Osteoblast (primary cell): ENCODE data around the gene GJB2. TPM values are rescaled to one million over a fixed set of nuclear protein-coding genes. Genes with fewer than 3 reads are reported as not detected.

ENCODE experiments used
- DNase-seq: peaks from one replicate; pipeline ENCODE4 v3.0.0; 2011; ENCODE audit warnings: low spot score, mixed read lengths; ENCODE audit not compliant: insufficient read length; ENCODE audit errors: missing footprints
- H2AFZ ChIP-seq: 2 replicates; pipeline ENCODE4 v1.6.0; 2011; ENCODE audit warnings: mild to moderate bottlenecking, low read length
- H3K27ac ChIP-seq: 2 replicates; pipeline ENCODE4 v1.5.1; 2011; ENCODE audit warnings: mild to moderate bottlenecking, low read depth, low read length, moderate library complexity
- H3K27me3 ChIP-seq: 2 replicates; pipeline ENCODE4 v1.6.0; 2012; ENCODE audit warnings: mild to moderate bottlenecking, control low read depth, inconsistent platforms, low read length, moderate library complexity; ENCODE audit not compliant: insufficient read depth
- H3K36me3 ChIP-seq: 2 replicates; pipeline ENCODE4 v1.5.1; 2011; ENCODE audit warnings: mild to moderate bottlenecking, low read length, control low read depth, moderate library complexity; ENCODE audit not compliant: insufficient read depth
- H3K4me1 ChIP-seq: 2 replicates; pipeline ENCODE4 v1.5.1; 2011; ENCODE audit warnings: mild to moderate bottlenecking, low read length, control low read depth, moderate library complexity; ENCODE audit not compliant: insufficient read depth
- H3K4me2 ChIP-seq: 2 replicates; pipeline ENCODE4 v1.6.0; 2011; ENCODE audit warnings: mild to moderate bottlenecking, low read length; ENCODE audit not compliant: insufficient read depth
- H3K4me3 ChIP-seq: fragments of 200-600 bp; sonication (generic); 3 replicates; pipeline ENCODE4 v1.5.1; 2012; ENCODE audit warnings: mild to moderate bottlenecking, low read length, inconsistent platforms; ENCODE audit not compliant: insufficient read depth
- H3K79me2 ChIP-seq: 2 replicates; pipeline ENCODE4 v1.6.0; 2012; ENCODE audit warnings: mild to moderate bottlenecking, low read length, control low read depth, inconsistent platforms; ENCODE audit not compliant: insufficient read depth
- H3K9me3 ChIP-seq: 2 replicates; pipeline ENCODE4 v1.5.1; 2011; ENCODE audit warnings: low read depth, low read length, control low read depth
- H4K20me1 ChIP-seq: 2 replicates; pipeline ENCODE4 v1.6.0; 2012; ENCODE audit warnings: mild to moderate bottlenecking, low read length, control low read depth; ENCODE audit not compliant: insufficient read depth
- CTCF ChIP-seq: IDR thresholded peaks from 2 replicates; pipeline ENCODE4 v1.5.1; 2011; ENCODE audit warnings: mild to moderate bottlenecking, low read depth, low read length, moderate library complexity; ENCODE audit errors: extremely low read depth
- total RNA-seq: library from RNA; depleted of rRNA; stranded (reverse); fragments of >200 nt; gene quantifications from 2 replicates; pipeline ENCODE4 v1.2.3, GENCODE V29; 2012

Gene GJB2
- total RNA-seq, 1 donor = under 0.01 TPM

- Histone ChIP-seq H3K4me3 (no peak within 1 kb of the TSS), H3K27ac (no peak within 1 kb of the TSS), H3K4me1 (no peaks in the 10 kb centered on the region), H2AFZ (no peak within 1 kb of the TSS), H4K20me1 (no peaks in the 10 kb centered on the region), H3K36me3 (no peaks in the 10 kb centered on the region), H3K27me3 (peaks cover 56% of the 10 kb centered on the region), H3K79me2 (no peaks in the 10 kb centered on the region), H3K4me2 (no peak within 1 kb of the TSS), H3K9me3 (no peaks in the 10 kb centered on the region)
- no peak for DNase-seq
- no peak for TF ChIP-seq CTCF
Measured at GRCh38 chr13:20231839-20232555, 39.3 kb upstream of the GJB2 start, which contains the start of gene GJB6. GJB6 (minus strand) TSS chr13:20232319; CDS start chr13:20223480, 8,839 bp downstream.

GRCh38 chr13:20230913-20231838 is 38.4 kb upstream of the GJB2 start:
- Histone ChIP-seq H3K79me2 (no peaks in the 10 kb centered on the region), H2AFZ (no peak overlapping the region), H3K36me3 (no peaks in the 10 kb centered on the region), H3K4me3 (no peak overlapping the region), H3K27me3 (peaks cover 61% of the 10 kb centered on the region), H3K27ac (no peak overlapping the region), H3K9me3 (no peaks in the 10 kb centered on the region), H3K4me1 (no peaks in the 10 kb centered on the region), H4K20me1 (no peaks in the 10 kb centered on the region), H3K4me2 (no peak overlapping the region)
- DNase-seq = peak; percentile 82
- no peak for TF ChIP-seq CTCF

- Histone ChIP-seq H3K79me2 (no peaks in the 10 kb centered on the region), H2AFZ (no peak overlapping the region), H3K4me1 (no peaks in the 10 kb centered on the region), H4K20me1 (no peaks in the 10 kb centered on the region), H3K9me3 (no peaks in the 10 kb centered on the region), H3K27ac (no peak overlapping the region), H3K36me3 (no peaks in the 10 kb centered on the region), H3K4me3 (no peak overlapping the region), H3K27me3 (peaks cover 68% of the 10 kb centered on the region), H3K4me2 (no peak overlapping the region)
- DNase-seq = no peak
- no peak for TF ChIP-seq CTCF
Measured at GRCh38 chr13:20227730-20228129, 35.0 kb upstream of the GJB2 start.

- H3K27me3 ChIP-seq = peaks cover 68% of the 10 kb centered on the region
- H3K79me2 ChIP-seq = no peaks in the 10 kb centered on the region
- no peaks in the 10 kb centered on the region for H3K9me3 ChIP-seq
- H3K36me3 ChIP-seq = no peaks in the 10 kb centered on the region
- no peak overlapping the region for H3K27ac ChIP-seq
- no peak for DNase-seq
- no peak for TF ChIP-seq CTCF
- no peak overlapping the region for H3K4me2 ChIP-seq
- H3K4me1 ChIP-seq = no peaks in the 10 kb centered on the region
- H4K20me1 ChIP-seq = no peaks in the 10 kb centered on the region
- no peak overlapping the region for H3K4me3 ChIP-seq
- no peak overlapping the region for H2AFZ ChIP-seq
Measured at GRCh38 chr13:20227288-20227687, 34.5 kb upstream of the GJB2 start.
